ENCODE data around the gene CDV3.

- TF ChIP-seq CSDC2 (CRISPR knock-in tag; IDR thresholded peaks at IDR 0.05) (no peak), BACH2 (CRISPR knock-in tag; IDR thresholded peaks at IDR 0.05; ENCODE audit: borderline replicate concordance) (no peak), ARNTL (CRISPR knock-in tag; IDR thresholded peaks at IDR 0.05; ENCODE audit: borderline replicate concordance, low read depth) (no peak), PATZ1 (CRISPR knock-in tag; IDR thresholded peaks at IDR 0.05; ENCODE audit: borderline replicate concordance) (no peak), ESRRG (CRISPR knock-in tag; IDR thresholded peaks at IDR 0.05) (no peak), SNAI2 (CRISPR knock-in tag; IDR thresholded peaks at IDR 0.05) (no peak), OSR1 (CRISPR knock-in tag; IDR thresholded peaks at IDR 0.05) (no peak), ZFP30 (CRISPR knock-in tag; IDR thresholded peaks at IDR 0.05) (no peak), RARB (CRISPR knock-in tag; IDR thresholded peaks at IDR 0.05) (no peak), POU6F1 (CRISPR knock-in tag; IDR thresholded peaks at IDR 0.05; ENCODE audit: borderline replicate concordance, low read depth) (no peak)
Observed at GRCh38 chr3:133548090-133548489, 25.4 kb upstream of the CDV3 start.

Measured in SK-N-SH treated with all-trans-retinoic acid at 6 μM for 48 hours (cell line).